ENCODE data around the gene BAZ1A. TPM values are rescaled to one million over a fixed set of nuclear protein-coding genes. Genes with fewer than 3 reads are reported as not detected.
A peak's percentile ranks its signal among the peaks of the same experiment; 100 is the strongest.

Gene BAZ1A
- polyA plus RNA-seq, 2 of the 4 experiments (the other 2 are of a cell fraction), result 32.9 to 38.2 TPM

- no peak for TF ChIP-seq ELK1 (IDR thresholded peaks at IDR 0.05; ENCODE audit: low read depth, low read length)
These were observed 39.8 kb downstream of the BAZ1A start (continued) for GRCh38 chr14:34835312-34835711.

DNA sequence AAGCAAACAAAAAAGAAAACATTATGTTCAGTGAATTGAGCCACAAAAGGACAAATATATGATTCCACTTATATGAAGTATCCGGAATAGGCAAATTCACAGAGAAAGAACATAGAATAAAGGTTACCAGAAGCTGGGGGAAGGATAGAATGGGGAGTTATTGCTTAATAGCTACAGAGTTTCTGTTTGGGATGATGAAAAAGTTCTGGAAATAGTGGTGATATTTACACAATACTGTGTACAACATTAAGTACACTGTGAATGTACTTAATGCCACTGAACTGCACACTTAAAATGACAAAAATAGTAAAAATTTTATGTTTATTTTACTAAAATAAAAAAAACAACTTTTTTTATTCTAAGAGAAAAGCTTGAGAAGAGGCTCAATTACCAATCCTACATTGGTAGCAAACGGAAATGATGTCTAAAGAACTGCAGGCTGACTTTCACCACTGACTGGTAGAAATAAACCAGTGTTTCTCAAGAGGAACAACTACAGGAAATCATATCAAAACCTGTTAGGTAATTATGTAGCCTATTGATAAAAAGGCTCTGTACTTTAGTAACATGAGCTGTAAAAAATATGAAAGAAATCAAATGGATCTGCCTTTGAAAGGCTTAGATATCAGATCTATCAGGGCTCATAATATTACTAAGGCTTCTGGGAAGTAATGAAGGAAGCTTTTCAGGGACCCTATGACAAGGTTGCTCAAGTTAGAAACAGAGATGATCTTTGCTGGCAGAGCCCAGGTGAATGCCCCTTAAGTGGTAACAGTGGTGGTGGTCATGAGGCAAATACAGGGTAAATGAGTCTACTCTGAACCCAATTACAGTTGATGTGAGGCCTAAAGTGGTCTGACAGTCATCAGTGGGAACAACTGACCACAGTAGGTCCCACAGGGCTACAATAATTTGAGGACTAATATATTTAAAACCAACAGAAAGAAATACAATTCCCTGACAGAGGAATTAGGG lies 41.3 kb downstream of the BAZ1A start:
- 81% methylated on average over 2 of the region's 2 CpGs for WGBS (ENCODE audit: missing lambda C conversion rate)
- Histone ChIP-seq H3K4me1 (peaks cover 18% of the 10 kb centered on the region), H3K9me3 (no peaks in the 10 kb centered on the region), H3K4me3 (no peak overlapping the region), H3K4me2 (no peak overlapping the region), H3K27ac (peak overlapping the region in 1 of 2 experiments; percentile 16; a peak in 1 of 6 replicates)
- TF ChIP-seq HMGXB4 (CRISPR knock-in tag; IDR thresholded peaks at IDR 0.05; ENCODE audit: borderline replicate concordance) (no peak), CBX8 (IDR thresholded peaks at IDR 0.05) (no peak), KDM1A (IDR thresholded peaks at IDR 0.05; ENCODE audit: low read depth) (no peak), JUNB (IDR thresholded peaks at IDR 0.05) (no peak), ZC3H11A (IDR thresholded peaks at IDR 0.05) (no peak)
- POLR2A ChIA-PET, result no interaction called here
- CTCF ChIA-PET, result no interaction called here
- ATAC-seq (no peak; a peak in 1 of 6 replicates), FAIRE-seq (no peak), DNase-seq (ENCODE audit: low read depth in 1 of 2, low spot score in 1 of 2) (no peak)

DNA sequence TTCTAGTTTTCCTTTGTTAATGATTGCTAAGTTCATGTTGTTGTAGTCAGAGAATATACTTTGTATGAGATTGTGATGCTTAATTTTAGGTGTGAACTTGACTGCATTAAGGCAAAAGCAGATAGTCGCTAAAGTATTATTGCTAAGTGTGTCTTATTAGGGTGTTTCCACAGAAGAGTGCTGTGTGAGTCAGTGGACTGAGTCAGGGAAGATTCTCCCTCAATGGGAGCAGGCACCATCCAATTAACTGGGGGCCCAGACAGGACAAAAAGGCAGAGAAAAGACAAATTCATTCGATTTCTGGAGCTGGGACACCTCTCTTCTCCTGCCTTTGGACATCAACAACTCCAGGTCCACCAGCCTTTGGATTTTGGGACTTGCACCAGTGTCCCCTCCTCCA lies 48.5 kb downstream of the BAZ1A start:
- no peak overlapping the region for H3K27ac ChIP-seq
- ChIA-PET CTCF (no interaction called here), POLR2A (interaction anchor here (1.1 kb wide), 1 partner anchor 48 kb away, joined by 3 read pairs; the partner anchor contains the start of gene BAZ1A)
- no peak for DNase-seq (ENCODE audit: low read depth in 1 of 2, low spot score in 1 of 2)
- FAIRE-seq, result peak; percentile 73
- H3K9me3 ChIP-seq, result no peaks in the 10 kb centered on the region
- no peak overlapping the region for H3K4me2 ChIP-seq
- H3K4me3 ChIP-seq, result no peak overlapping the region
- ATAC-seq, result peak in 1 of 2 experiments; percentile 45; a peak in 2 of 6 replicates
- TF ChIP-seq TP53 (CRISPR knock-in tag; IDR thresholded peaks at IDR 0.05) (no peak), RNF2 (IDR thresholded peaks at IDR 0.05; ENCODE audit: borderline replicate concordance, low read depth) (no peak), ZC3H11A (IDR thresholded peaks at IDR 0.05) (no peak), RARB (CRISPR knock-in tag; IDR thresholded peaks at IDR 0.05) (no peak), PHF8 (IDR thresholded peaks at IDR 0.05; ENCODE audit: borderline replicate concordance, low read depth) (no peak), HEYL (CRISPR knock-in tag; IDR thresholded peaks at IDR 0.05) (no peak), MYC (IDR thresholded peaks at IDR 0.05; ENCODE audit: borderline replicate concordance, low read length) (no peak)
- TF ChIP-seq, protein P1, sequence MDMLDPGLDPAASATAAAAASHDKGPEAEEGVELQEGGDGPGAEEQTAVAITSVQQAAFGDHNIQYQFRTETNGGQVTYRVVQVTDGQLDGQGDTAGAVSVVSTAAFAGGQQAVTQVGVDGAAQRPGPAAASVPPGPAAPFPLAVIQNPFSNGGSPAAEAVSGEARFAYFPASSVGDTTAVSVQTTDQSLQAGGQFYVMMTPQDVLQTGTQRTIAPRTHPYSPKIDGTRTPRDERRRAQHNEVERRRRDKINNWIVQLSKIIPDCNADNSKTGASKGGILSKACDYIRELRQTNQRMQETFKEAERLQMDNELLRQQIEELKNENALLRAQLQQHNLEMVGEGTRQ (IDR thresholded peaks at IDR 0.05), result no peak
- no peaks in the 10 kb centered on the region for H3K4me1 ChIP-seq
- WGBS (ENCODE audit: missing lambda C conversion rate), result 81% methylated on average over 2 of the region's 2 CpGs

- Histone ChIP-seq H3K9me3 (no peaks in the 10 kb centered on the region), H3K4me3 (no peak overlapping the region), H3K4me2 (no peak overlapping the region), H3K4me1 (no peaks in the 10 kb centered on the region), H3K27ac (no peak overlapping the region)
- DNase-seq (ENCODE audit: low read depth in 1 of 2, low spot score in 1 of 2) (no peak), ATAC-seq (no peak), FAIRE-seq (no peak)
- TF ChIP-seq NFE2L2 (conservative IDR thresholded peaks at IDR 0.05; ENCODE audit: low read length) (no peak), MAZ (IDR thresholded peaks at IDR 0.05; ENCODE audit: borderline replicate concordance, low read depth, low read length) (no peak), KDM1A (IDR thresholded peaks at IDR 0.05; ENCODE audit: low read depth) (no peak), E2F6 (IDR thresholded peaks at IDR 0.05; ENCODE audit: borderline replicate concordance, low read depth) (no peak), POLR2A (IDR thresholded peaks at IDR 0.05; ENCODE audit: low read length) (no peak), CHD2 (IDR thresholded peaks at IDR 0.05; ENCODE audit: low read length, partially characterized antibody) (no peak), GATA3 (IDR thresholded peaks at IDR 0.05; ENCODE audit: borderline replicate concordance) (no peak), ELK1 (IDR thresholded peaks at IDR 0.05; ENCODE audit: low read depth, low read length) (no peak), TP53 (CRISPR knock-in tag; IDR thresholded peaks at IDR 0.05) (no peak), PBX3 (IDR thresholded peaks at IDR 0.05) (no peak), HOXB13 (CRISPR knock-in tag; IDR thresholded peaks at IDR 0.05; ENCODE audit: low read depth) (no peak), HDAC2 (IDR thresholded peaks at IDR 0.05) (no peak), NR3C1 (IDR thresholded peaks at IDR 0.05) (no peak)
- CTCF ChIA-PET, result interaction anchor here (0.6 kb wide), 1 partner anchor 65 kb away, joined by 3 read pairs; no protein-coding TSS in a partner anchor
- 88% methylated on average over 3 of the region's 3 CpGs for WGBS (ENCODE audit: missing lambda C conversion rate)
- POLR2A ChIA-PET, result no interaction called here
These were observed 50.3 kb downstream of the BAZ1A start for GRCh38 chr14:34824826-34825225.
